GM11168 (cell line): ENCODE results near the gene SLC16A2.

ENCODE experiments used
- in situ Hi-C: fragments of 300-500 bp; cut with MboI; formaldehyde crosslinking; loops from one replicate; pipeline ENCODE4 v1.12.0; 2022; ENCODE audit warnings: low sequenced_read_pairs; ENCODE audit not compliant: unreplicated experiment

The SLC16A2 gene

GRCh38 chrX:74534569-74535038, 113.3 kb downstream of the SLC16A2 start:
- in situ Hi-C loops, result no loop called here

GRCh38 chrX:74535086-74535407, 113.8 kb downstream of the SLC16A2 start:
- in situ Hi-C loops, result no loop called here

GRCh38 chrX:74535408-74536151, 114.3 kb downstream of the SLC16A2 start:
- in situ Hi-C loops, result no loop called here

GRCh38 chrX:74536152-74536831, 115.0 kb downstream of the SLC16A2 start:
- in situ Hi-C loops, result no loop called here

- in situ Hi-C loops, result no loop called here
Observed at GRCh38 chrX:74536832-74537371, 115.6 kb downstream of the SLC16A2 start.

DNA sequence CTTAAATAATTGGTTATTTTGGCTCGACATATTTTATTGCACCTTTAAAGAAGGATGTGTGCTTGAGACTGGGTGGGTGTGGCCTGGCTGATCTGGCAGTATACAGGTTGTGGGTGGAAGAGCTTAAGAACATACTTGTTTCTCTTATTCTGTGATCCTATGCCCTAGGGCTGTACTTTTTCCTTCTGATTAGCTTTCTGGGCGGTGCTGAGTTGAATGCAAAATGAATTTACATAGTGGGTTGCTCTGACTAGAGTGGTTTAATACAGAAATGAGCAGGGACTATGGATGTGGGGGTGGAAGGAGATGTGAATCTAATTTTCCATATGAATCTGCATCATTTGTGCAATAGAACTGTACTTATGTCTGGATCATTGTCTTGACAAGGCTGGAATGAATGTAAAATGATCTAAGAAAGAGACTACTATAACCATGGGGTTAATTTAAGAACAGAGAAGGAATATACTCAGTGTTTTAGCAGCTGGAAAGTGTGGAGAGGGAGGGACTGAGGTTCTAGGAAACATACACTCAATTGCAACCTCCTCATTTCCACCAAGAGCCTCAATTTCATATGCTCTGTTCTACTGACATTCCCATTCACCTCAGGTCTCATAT, 119.4 kb downstream of the SLC16A2 start:
- in situ Hi-C loops, result no loop called here

GRCh38 chrX:74545880-74546523, 124.7 kb downstream of the SLC16A2 start:
- in situ Hi-C loops, result no loop called here

GRCh38 chrX:74546984-74547383, 125.7 kb downstream of the SLC16A2 start:
- in situ Hi-C loops, result no loop called here

DNA sequence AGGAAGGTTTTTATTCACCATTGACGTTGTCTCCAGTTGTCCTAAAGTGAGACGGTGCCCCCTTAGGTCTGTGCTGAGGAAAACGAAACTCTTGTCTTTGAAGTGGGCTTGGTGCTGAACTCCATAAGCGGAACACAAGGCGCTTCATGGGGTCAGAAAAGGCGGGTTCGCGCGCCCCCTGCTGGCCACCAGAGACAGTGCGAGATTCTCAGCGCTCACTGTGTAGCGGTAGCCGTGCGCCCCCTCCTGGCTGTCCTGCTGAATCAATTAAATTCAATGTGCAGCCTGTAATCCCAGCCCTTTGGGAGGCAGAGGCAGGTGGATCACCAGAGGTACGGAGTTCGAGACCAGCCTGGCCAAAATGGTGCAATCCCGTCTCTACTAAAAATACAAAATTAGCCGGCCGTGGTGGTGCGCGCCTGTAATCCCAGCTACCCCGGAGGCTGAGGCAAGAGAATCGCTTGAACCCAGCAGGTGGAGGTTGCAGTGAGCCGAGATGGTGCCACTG, 129.1 kb downstream of the SLC16A2 start:
- in situ Hi-C loops, result loop anchor here (25.0 kb wide), 1 partner anchor 1062 kb away; no protein-coding TSS in a partner anchor

DNA sequence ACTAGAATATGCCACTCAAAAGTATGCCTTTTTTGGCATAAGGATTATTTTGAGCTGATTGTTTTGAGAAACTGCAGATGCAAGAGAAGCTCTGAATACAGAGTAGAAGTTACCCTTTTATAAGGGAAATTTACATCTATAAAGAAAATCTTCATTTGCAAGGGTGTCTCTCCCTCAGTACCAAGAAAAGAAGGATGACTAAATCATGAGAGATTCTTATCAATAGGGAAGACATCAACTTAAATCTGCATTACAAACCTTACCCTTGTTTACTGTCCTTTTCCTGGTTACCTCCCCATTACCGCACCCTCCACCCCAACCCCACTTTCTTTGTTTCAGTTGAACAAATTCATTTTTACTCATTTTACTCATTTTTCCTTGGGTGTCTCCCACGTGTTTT, 130.6 kb downstream of the SLC16A2 start:
- in situ Hi-C loops, result loop anchor here (25.0 kb wide), 1 partner anchor 1060 kb away; no protein-coding TSS in a partner anchor

DNA sequence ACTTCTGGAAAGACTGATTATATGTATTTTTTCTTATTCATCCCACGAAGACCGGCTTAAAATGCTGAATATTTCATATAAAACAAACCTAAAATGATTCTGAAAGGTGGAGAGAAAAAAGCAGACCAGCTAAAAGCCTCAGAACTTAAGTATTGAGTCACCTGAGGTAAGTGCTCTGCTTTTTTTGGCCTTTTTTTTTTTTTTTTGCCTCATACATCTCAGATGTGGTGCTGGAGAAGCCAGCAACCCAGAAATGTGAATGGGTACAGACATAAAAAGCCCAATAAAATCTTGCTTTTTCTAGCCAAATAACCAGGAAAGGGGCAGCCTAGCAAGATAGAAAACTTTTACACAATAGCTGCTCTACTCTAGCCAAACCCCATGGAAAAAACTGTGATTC, 136.1 kb downstream of the SLC16A2 start:
- in situ Hi-C loops, result loop anchor here (25.0 kb wide), 1 partner anchor 1055 kb away; no protein-coding TSS in a partner anchor

DNA sequence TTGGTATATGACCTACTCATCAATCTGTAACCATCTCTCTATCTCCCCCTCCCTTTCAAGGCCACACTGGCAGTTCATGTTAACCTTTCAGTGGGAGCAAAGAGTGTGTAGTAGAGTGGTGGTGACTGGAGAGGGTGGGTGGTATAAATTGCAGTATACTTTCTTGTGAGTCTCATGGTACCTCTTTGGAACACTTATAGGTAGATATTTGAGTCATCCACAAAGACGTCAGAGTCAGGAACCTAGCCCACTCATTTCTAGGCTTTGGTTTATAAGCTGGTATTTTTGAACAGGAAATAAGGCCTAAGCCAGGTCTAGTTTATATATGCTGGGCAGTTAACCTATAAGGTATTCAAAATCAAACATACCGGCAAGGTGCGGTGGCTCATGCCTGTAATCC, 156.8 kb downstream of the SLC16A2 start:
- in situ Hi-C loops, result no loop called here

- in situ Hi-C loops, result no loop called here
Observed at GRCh38 chrX:74579597-74580198, 158.4 kb downstream of the SLC16A2 start.
